ENCODE measurements around the gene PADI1.

- TF ChIP-seq EZH2phosphoT487 (IDR thresholded peaks at IDR 0.05; ENCODE audit: low read depth), result no peak
- no peak for TF ChIP-seq CTCF (IDR thresholded peaks at IDR 0.05; ENCODE audit: low read depth, low read length)
Observed at GRCh38 chr1:17287130-17287776, 82.3 kb downstream of the PADI1 start.
